PC-3 (cell line): Measurements from ENCODE around the gene PRDX5.

ENCODE experiments used
- EZH2 ChIP-seq: fragments of 300-600 bp; sonication (generic); IDR thresholded peaks from one replicate; pipeline ENCODE4 v1.6.1; 2017; ENCODE audit warnings: antibody characterized with exemption, mild to moderate bottlenecking, low read length; ENCODE audit not compliant: unreplicated experiment
- EZH2phosphoT487 ChIP-seq: fragments of 300-600 bp; sonication (generic); IDR thresholded peaks from 2 replicates; pipeline ENCODE4 v1.6.1; 2018; ENCODE audit warnings: mild to moderate bottlenecking, antibody characterized with exemption, low read length, borderline replicate concordance
- TF ChIP-seq, protein P1 (sequence below): fragments of 300-600 bp; sonication (generic); conservative IDR thresholded peaks from 2 replicates; pipeline ENCODE4 v1.5.1; 2017; ENCODE audit warnings: antibody characterized with exemption, low read depth, mild to moderate bottlenecking, low read length

DNA sequence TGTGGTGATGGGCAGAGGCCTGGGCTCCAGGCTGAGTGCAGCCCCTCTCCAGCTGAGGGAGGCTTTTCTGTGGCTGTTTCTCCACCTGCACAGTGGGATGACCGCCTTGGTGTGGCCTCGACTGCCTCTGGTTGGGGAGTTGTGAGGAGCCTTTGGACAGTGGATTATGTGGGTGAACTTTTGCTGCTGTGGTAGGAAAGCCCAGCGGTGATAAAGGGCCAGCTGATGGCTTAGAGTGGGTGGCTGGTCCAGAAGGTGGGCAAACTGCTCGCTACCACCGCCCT lies 13.9 kb upstream of the PRDX5 start:
- TF ChIP-seq, protein P1, sequence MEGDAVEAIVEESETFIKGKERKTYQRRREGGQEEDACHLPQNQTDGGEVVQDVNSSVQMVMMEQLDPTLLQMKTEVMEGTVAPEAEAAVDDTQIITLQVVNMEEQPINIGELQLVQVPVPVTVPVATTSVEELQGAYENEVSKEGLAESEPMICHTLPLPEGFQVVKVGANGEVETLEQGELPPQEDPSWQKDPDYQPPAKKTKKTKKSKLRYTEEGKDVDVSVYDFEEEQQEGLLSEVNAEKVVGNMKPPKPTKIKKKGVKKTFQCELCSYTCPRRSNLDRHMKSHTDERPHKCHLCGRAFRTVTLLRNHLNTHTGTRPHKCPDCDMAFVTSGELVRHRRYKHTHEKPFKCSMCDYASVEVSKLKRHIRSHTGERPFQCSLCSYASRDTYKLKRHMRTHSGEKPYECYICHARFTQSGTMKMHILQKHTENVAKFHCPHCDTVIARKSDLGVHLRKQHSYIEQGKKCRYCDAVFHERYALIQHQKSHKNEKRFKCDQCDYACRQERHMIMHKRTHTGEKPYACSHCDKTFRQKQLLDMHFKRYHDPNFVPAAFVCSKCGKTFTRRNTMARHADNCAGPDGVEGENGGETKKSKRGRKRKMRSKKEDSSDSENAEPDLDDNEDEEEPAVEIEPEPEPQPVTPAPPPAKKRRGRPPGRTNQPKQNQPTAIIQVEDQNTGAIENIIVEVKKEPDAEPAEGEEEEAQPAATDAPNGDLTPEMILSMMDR, result no peak
- TF ChIP-seq EZH2 (no peak), EZH2phosphoT487 (no peak)
